Mesenchymal stem cell (in vitro differentiated cells and primary cell): ENCODE measurements around the gene MEN1.

Source experiments
- DNase-seq: peaks from one replicate; pipeline ENCODE4 v3.0.0-alpha.2; 2013
- H2AFZ ChIP-seq: one replicate; pipeline ENCODE4 v1.6.1; 2013; ENCODE audit warnings: low read depth, mild to moderate bottlenecking, control low read depth, inconsistent platforms, low read length, moderate library complexity
- H2AK5ac ChIP-seq: 2 replicates; pipeline ENCODE4 v1.6.1; 2013; ENCODE audit warnings: low read length, moderate library complexity, mild to moderate bottlenecking, inconsistent platforms; ENCODE audit not compliant: severe bottlenecking
- H2BK120ac ChIP-seq: one replicate; pipeline ENCODE4 v1.6.1; 2013; ENCODE audit warnings: low read depth, mild to moderate bottlenecking, inconsistent platforms, low read length, moderate library complexity
- H2BK12ac ChIP-seq, 2 experiments: one replicate each; pipeline ENCODE4 v1.6.1; 2013; ENCODE audit warnings: inconsistent platforms in 2 of 2, low read length in 2 of 2, mild to moderate bottlenecking in 2 of 2, moderate library complexity in 2 of 2, control low read depth in 1 of 2
- H2BK15ac ChIP-seq: one replicate; pipeline ENCODE4 v1.6.1; 2013; ENCODE audit warnings: mild to moderate bottlenecking, low read depth, inconsistent platforms; ENCODE audit not compliant: poor library complexity, severe bottlenecking
- H2BK5ac ChIP-seq: 2 replicates; pipeline ENCODE4 v1.6.1; 2013; ENCODE audit warnings: low read depth, mild to moderate bottlenecking, low read length, control low read depth, inconsistent platforms; ENCODE audit not compliant: poor library complexity, severe bottlenecking
- H3K14ac ChIP-seq, 2 experiments: one replicate each; pipeline ENCODE4 v1.6.1; 2013; ENCODE audit warnings: inconsistent platforms in 2 of 2, low read length in 2 of 2, control low read depth in 1 of 2, mild to moderate bottlenecking in 1 of 2, moderate library complexity in 1 of 2
- H3K18ac ChIP-seq, 2 experiments: one replicate each; pipeline ENCODE4 v1.6.1; 2013; ENCODE audit warnings: inconsistent platforms in 2 of 2, low read length in 2 of 2, control low read depth in 1 of 2, low read depth in 1 of 2, mild to moderate bottlenecking in 1 of 2
- H3K23ac ChIP-seq, 2 experiments: one replicate each; pipeline ENCODE4 v1.6.1; 2013; ENCODE audit warnings: inconsistent platforms in 2 of 2, low read length in 2 of 2, mild to moderate bottlenecking in 2 of 2, moderate library complexity in 2 of 2, control low read depth in 1 of 2
- H3K27ac ChIP-seq: 2 replicates; pipeline ENCODE4 v1.5.1; 2013; ENCODE audit warnings: mild to moderate bottlenecking, moderate library complexity, low read length, control low read depth, inconsistent platforms; ENCODE audit not compliant: poor library complexity, severe bottlenecking
- H3K27me3 ChIP-seq, 2 experiments: 2 replicates each; pipeline versions ENCODE4 v1.6.1 to v1.7.0; 2013; ENCODE audit warnings: low read length in 2 of 2, mild to moderate bottlenecking in 2 of 2, moderate library complexity in 2 of 2, control low read depth in 1 of 2, inconsistent platforms in 1 of 2; ENCODE audit not compliant: control insufficient read depth in 1 of 2, insufficient read depth in 1 of 2
- H3K36me3 ChIP-seq, 2 experiments: 2 replicates each; pipeline versions ENCODE4 v1.6.1 to v1.7.0; 2013; ENCODE audit warnings: low read length in 2 of 2, control low read depth in 1 of 2, inconsistent platforms in 1 of 2, low read depth in 1 of 2, mild to moderate bottlenecking in 1 of 2; ENCODE audit not compliant: insufficient read depth in 2 of 2, control insufficient read depth in 1 of 2
- H3K4ac ChIP-seq, 2 experiments: one replicate each; pipeline ENCODE4 v1.6.1; 2013; ENCODE audit warnings: inconsistent platforms in 2 of 2, low read length in 2 of 2, mild to moderate bottlenecking in 2 of 2, moderate library complexity in 2 of 2, control low read depth in 1 of 2, low read depth in 1 of 2
- H3K4me1 ChIP-seq: 2 replicates; pipeline ENCODE4 v1.6.1; 2013; ENCODE audit warnings: low read depth, low read length, control low read depth; ENCODE audit not compliant: control insufficient read depth, insufficient read depth
- H3K4me2 ChIP-seq: 2 replicates; pipeline ENCODE4 v1.6.1; 2013; ENCODE audit warnings: low read length, mild to moderate bottlenecking, inconsistent platforms; ENCODE audit not compliant: poor library complexity, severe bottlenecking
- H3K4me3 ChIP-seq, 2 experiments: 2 replicates each; pipeline versions ENCODE4 v1.5.1 to v1.7.0; 2013; ENCODE audit warnings: low read length in 2 of 2, mild to moderate bottlenecking in 2 of 2, control low read depth in 1 of 2, low read depth in 1 of 2; ENCODE audit not compliant: insufficient read depth in 1 of 2
- H3K79me1 ChIP-seq: replicated peaks from 2 replicates; pipeline ENCODE4 v1.6.1; 2013; ENCODE audit warnings: mild to moderate bottlenecking, control low read depth, low read length, inconsistent platforms; ENCODE audit not compliant: poor library complexity, severe bottlenecking
- H3K9ac ChIP-seq: 2 replicates; pipeline ENCODE4 v1.7.0; 2013; ENCODE audit warnings: mild to moderate bottlenecking, low read length, moderate library complexity
- H3K9me3 ChIP-seq: 2 replicates; pipeline ENCODE4 v1.7.0; 2013; ENCODE audit warnings: mild to moderate bottlenecking, low read length; ENCODE audit not compliant: control insufficient read depth
- H4K8ac ChIP-seq: one replicate; pipeline ENCODE4 v1.6.1; 2013; ENCODE audit warnings: inconsistent platforms, mild to moderate bottlenecking, low read length, moderate library complexity
- H4K91ac ChIP-seq: one replicate; pipeline ENCODE4 v1.6.1; 2013; ENCODE audit warnings: mild to moderate bottlenecking, low read length, inconsistent platforms
- WGBS: methylation state at CpG from one replicate; pipeline ENCODE4 v1.1.7; 2013; ENCODE audit warnings: mixed read lengths; 5-methylcytosine and 5-hydroxymethylcytosine counted together

MEN1 gene

DNA sequence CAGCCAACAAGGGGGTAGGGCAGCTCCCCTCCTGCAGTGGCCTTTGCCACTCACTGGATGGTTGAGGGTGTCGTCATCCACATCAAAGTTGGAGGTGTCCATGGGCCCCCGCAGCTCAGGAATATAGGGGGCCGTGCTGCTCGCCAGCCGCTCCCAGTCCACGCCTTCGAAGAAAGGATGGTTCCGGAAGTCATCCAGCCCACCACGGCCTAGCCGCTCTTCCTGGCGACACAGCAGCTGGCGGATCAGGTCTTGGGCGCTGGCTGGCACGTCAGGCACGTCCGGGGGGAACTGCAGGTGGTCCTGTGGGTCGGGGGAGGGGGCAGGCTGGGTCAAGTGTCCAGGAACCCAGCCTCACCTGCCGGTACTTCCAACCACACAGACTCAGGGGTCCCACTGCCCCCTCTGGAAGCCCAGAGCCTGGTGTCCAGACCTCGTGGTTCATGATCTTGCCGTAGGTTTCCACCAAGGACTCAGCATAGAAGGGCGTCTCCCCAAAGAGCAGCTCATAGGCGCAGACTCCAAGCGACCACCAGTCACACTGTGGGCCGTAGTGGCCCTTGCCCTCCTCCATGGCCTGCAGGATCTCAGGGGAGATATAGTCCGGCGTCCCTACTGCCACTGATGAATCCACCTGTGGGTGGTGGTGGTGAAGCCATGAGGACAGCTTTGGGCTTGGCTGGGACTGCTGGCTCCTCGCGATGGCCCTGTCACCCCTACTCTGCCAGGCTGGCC lies 28.4 kb upstream of the MEN1 start:
- H3K4me3 ChIP-seq = no peak overlapping the region
- no peak overlapping the region for H4K91ac ChIP-seq
- peaks cover 33% of the 10 kb centered on the region for H3K4me1 ChIP-seq
- H4K8ac ChIP-seq = no peak overlapping the region
- H3K79me1 ChIP-seq = peaks cover 3% of the 10 kb centered on the region
- no peak overlapping the region for H3K27ac ChIP-seq
- H2BK12ac ChIP-seq = no peak overlapping the region
- H3K4me2 ChIP-seq = no peak overlapping the region
- H2AFZ ChIP-seq = no peak overlapping the region
- H2AK5ac ChIP-seq = no peak overlapping the region
- no peak overlapping the region for H3K9ac ChIP-seq
- H3K9me3 ChIP-seq = no peaks in the 10 kb centered on the region
- H3K18ac ChIP-seq = no peak overlapping the region
- H2BK120ac ChIP-seq = no peak overlapping the region
- no peak overlapping the region for H3K4ac ChIP-seq
- 95% methylated on average over 28 of the region's 28 CpGs for WGBS
- no peak overlapping the region for H2BK5ac ChIP-seq
- DNase-seq = no peak
- H3K23ac ChIP-seq = no peak overlapping the region
- H3K14ac ChIP-seq = no peak overlapping the region
- peak overlapping the region; percentile 7 for H2BK15ac ChIP-seq
- H3K27me3 ChIP-seq = peaks cover 0 to under 1% of the 10 kb centered on the region in 2 experiments
- H3K36me3 ChIP-seq = peaks cover 0 to 43% of the 10 kb centered on the region in 2 experiments

DNA sequence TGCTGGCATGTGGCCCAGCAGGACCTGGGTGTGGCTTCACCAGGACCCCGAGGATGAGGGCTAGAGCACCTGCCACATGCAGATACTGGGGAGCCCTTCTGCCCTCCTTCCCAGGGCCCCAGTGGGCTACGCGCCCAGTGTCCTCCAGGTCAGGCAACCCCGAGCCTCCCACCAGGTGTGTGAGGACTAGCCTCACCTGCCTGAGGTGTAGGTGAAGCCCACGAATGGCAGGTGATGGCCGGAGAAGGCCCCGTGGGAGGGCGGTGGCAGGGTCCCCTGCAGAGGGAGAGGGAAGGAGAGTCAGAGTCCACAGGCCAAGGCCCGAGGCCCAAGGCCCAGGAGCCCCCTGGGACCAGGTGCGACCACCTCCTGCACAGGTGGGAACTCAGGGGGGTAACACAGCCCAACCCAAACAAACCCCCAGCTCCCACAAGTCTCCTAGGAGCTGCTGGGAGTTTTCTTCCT lies 27.6 kb upstream of the MEN1 start:
- 94% methylated on average over 8 of the region's 10 CpGs for WGBS
- no peaks in the 10 kb centered on the region for H3K9me3 ChIP-seq
- peaks cover 0 to 3% of the 10 kb centered on the region in 2 experiments for H3K27me3 ChIP-seq
- no peak overlapping the region for H2AFZ ChIP-seq
- no peak overlapping the region for H3K4me2 ChIP-seq
- H2BK12ac ChIP-seq = no peak overlapping the region
- no peak overlapping the region for H4K91ac ChIP-seq
- H2BK15ac ChIP-seq = no peak overlapping the region
- no peak overlapping the region for H2BK120ac ChIP-seq
- no peak overlapping the region for H3K27ac ChIP-seq
- H4K8ac ChIP-seq = no peak overlapping the region
- no peak overlapping the region for H3K9ac ChIP-seq
- peaks cover 24% of the 10 kb centered on the region for H3K4me1 ChIP-seq
- no peak overlapping the region for H3K18ac ChIP-seq
- no peak overlapping the region for H3K4me3 ChIP-seq
- DNase-seq = no peak
- no peak overlapping the region for H2AK5ac ChIP-seq
- no peak overlapping the region for H3K14ac ChIP-seq
- H3K36me3 ChIP-seq = peaks cover 0 to 51% of the 10 kb centered on the region in 2 experiments
- H3K23ac ChIP-seq = no peak overlapping the region
- H3K4ac ChIP-seq = no peak overlapping the region
- no peak overlapping the region for H2BK5ac ChIP-seq
- H3K79me1 ChIP-seq = no peaks in the 10 kb centered on the region

DNA sequence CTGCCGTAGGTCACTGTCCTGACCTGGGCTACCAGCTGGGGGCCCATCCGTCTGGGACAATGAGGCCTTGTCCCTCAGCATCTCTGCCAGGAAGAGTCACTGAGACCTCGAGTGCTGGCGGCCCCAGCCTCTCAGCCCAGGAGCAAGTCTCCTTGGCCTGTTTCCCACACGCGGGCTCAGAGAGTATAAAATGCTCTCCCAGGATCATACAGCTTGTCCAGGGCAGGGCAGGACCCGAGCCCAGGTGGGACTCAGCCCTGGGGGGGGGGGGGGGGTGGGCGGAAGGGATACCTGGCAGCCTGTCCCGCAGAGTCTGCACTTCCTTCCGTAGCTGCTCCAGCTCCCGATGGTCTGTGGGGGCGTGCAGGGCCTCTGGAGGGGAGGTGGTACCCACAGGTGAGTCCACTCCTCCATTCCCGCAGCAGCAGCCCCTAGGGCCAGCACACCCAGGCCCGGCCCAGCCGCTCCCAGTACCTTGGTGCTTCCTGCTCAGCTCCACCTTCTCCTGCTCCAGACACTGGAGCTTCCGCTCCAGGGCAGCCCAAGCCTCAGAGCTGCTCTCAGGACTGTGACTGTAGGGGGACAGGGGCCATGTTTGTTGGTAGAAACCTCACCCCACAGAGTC lies 26.2 kb upstream of the MEN1 start:
- Histone ChIP-seq H3K23ac (no peak overlapping the region), H3K79me1 (no peaks in the 10 kb centered on the region), H3K9ac (no peak overlapping the region), H3K27ac (no peak overlapping the region), H3K4ac (no peak overlapping the region), H2BK15ac (no peak overlapping the region), H2BK12ac (no peak overlapping the region), H4K91ac (no peak overlapping the region), H2BK5ac (no peak overlapping the region), H3K18ac (no peak overlapping the region), H3K14ac (no peak overlapping the region), H4K8ac (no peak overlapping the region), H2BK120ac (no peak overlapping the region), H3K4me3 (no peak overlapping the region), H3K4me1 (peaks cover 15% of the 10 kb centered on the region), H3K36me3 (peaks cover 0 to 64% of the 10 kb centered on the region in 2 experiments), H2AFZ (no peak overlapping the region), H3K27me3 (peaks cover 0 to 3% of the 10 kb centered on the region in 2 experiments), H3K9me3 (no peaks in the 10 kb centered on the region), H3K4me2 (no peak overlapping the region), H2AK5ac (no peak overlapping the region)
- 95% methylated on average over 11 of the region's 16 CpGs for WGBS
- DNase-seq = no peak

DNA sequence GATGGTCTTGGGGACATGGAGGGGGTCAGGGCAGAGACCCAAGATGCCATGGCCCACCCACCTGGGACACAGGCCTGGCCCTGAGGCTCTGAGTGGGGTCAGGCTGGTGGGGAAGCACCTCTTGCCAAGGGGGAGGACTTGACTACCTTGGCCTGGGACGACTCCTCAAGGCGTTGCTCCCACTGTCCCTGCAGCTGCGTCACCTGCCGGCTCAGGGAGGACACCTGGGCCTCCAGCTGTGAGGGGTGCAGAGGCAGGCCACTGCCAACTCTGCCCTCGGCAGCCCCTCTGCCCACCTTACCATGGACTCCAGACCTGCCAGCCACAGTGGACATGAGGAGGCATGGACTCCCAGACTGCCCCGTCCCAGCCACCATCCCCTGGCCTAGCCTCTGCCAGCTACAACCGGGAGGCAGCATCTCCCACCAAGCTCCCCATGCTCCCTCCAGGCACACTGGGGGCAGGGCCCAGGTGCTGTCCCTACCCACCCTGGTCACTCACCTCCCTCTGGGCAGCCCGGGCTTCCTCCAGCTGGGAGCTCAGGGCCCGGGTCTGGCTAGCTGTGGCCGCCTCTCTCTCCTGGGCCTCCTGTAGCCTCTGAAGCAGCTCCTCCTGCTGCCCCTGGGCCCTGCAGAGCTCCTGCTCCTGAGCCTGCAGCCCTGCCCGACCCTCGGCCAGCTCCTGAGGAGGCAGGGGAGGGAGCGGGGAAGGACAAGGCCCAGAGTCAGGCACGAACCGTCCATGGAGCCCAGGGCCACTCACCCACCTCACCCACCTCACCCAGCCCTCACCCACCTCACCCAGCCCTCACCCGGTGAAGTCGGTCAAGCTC lies 25.5 kb upstream of the MEN1 start:
- H3K14ac ChIP-seq = no peak overlapping the region
- H4K91ac ChIP-seq = no peak overlapping the region
- no peak overlapping the region for H2BK12ac ChIP-seq
- no peak overlapping the region for H2AFZ ChIP-seq
- peaks cover 15% of the 10 kb centered on the region for H3K4me1 ChIP-seq
- no peak overlapping the region for H2BK120ac ChIP-seq
- H3K18ac ChIP-seq = no peak overlapping the region
- H3K27ac ChIP-seq = no peak overlapping the region
- H3K9me3 ChIP-seq = no peaks in the 10 kb centered on the region
- DNase-seq = no peak
- H3K4me2 ChIP-seq = no peak overlapping the region
- peak overlapping the region; percentile 55 for H2AK5ac ChIP-seq
- H3K27me3 ChIP-seq = peaks cover 0 to 3% of the 10 kb centered on the region in 2 experiments
- 92% methylated on average over 17 of the region's 17 CpGs for WGBS
- no peak overlapping the region for H3K4ac ChIP-seq
- no peaks in the 10 kb centered on the region for H3K79me1 ChIP-seq
- no peak overlapping the region for H2BK15ac ChIP-seq
- H4K8ac ChIP-seq = no peak overlapping the region
- no peak overlapping the region for H2BK5ac ChIP-seq
- no peak overlapping the region for H3K9ac ChIP-seq
- H3K36me3 ChIP-seq = peaks cover 0 to 69% of the 10 kb centered on the region in 2 experiments
- no peak overlapping the region for H3K4me3 ChIP-seq
- H3K23ac ChIP-seq = no peak overlapping the region
